GM19468 (cell line): ENCODE results near the gene LDLRAD2.

ENCODE experiments used
- ATAC-seq: cut with Tn5 transposase; IDR thresholded peaks from one replicate; pipeline ENCODE4 v1.9.1; 2021; ENCODE audit warnings: mild to moderate bottlenecking, moderate library complexity, moderate number of reproducible peaks; ENCODE audit not compliant: unreplicated experiment; ENCODE audit errors: extremely low read depth

LDLRAD2 gene

GRCh38 chr1:21873174-21873573 is 61.1 kb downstream of the LDLRAD2 start:
- ATAC-seq, result no peak

GRCh38 chr1:21873761-21874160 is 61.7 kb downstream of the LDLRAD2 start:
- ATAC-seq, result no peak

- no peak for ATAC-seq
These were observed 62.3 kb downstream of the LDLRAD2 start for GRCh38 chr1:21874328-21874727.
